Measurements from ENCODE around the gene AKAP10. TPM values are rescaled to one million over a fixed set of nuclear protein-coding genes. Genes with fewer than 3 reads are reported as not detected.

AKAP10 gene
- total and polyA plus RNA-seq, 2 donors from 2014 or later: 8.3 to 43.7 TPM

DNA sequence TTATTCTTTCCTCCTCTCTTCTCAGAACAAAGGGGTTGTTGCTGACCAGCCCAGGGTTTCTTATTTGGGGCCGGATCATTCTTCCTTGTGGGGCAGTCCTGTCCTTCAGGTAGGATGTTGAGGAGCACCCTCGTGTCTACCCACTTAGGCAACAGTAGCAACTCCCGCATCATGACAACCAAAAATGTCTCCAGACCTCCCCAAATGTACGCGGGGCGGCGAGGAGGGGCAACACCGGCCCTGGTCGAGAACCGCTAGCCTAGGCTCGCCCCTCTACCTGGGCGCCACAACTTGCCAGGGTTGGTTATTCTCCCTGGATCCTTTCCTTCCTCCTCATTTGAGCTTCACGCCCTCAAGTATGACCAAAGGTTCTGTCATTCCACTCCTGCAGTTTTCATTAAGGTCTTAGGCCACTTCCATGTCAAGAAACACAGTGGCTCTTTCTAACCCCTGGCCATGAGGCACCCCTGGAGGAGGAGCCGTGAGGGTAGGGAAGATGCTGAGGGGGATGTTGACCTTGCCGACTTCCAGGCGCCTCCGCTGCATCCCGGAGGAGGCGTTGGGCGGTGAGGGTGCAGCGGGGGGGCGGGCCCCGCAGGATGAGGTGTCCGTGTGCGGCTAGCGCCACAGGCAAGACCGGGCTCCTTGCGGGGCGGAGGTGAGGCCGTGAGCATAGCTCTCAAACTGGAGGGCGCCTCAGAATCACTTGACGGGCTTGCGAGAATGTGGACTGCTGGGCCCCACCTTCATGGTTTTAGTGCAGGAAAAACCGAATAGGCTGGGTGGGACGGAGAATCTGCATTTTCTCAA lies 30.8 kb upstream of the AKAP10 start:
- intact Hi-C loops (cut with DNase I): no loop called here
- Histone ChIP-seq H3K9me3 (ENCODE audit: control insufficient read depth in 2 of 3, insufficient read depth in 1 of 3, low read length in 3 of 3) (no peaks in the 10 kb centered on the region), H3K36me3 (ENCODE audit: control insufficient read depth in 2 of 3, insufficient read depth in 3 of 3, low read length in 3 of 3) (no peaks in the 10 kb centered on the region), H3K27me3 (ENCODE audit: control insufficient read depth, insufficient read depth, low read length) (peaks cover 19% of the 10 kb centered on the region), H3K9ac (ENCODE audit: low read length in 3 of 3) (peak overlapping the region; percentile 36 to 80 (median 57)), H3K4me3 (ENCODE audit: low read length in 3 of 3) (peak overlapping the region; percentile 65 to 84 (median 81)), H3K4me1 (ENCODE audit: control insufficient read depth in 2 of 3, insufficient read depth in 2 of 3, low read depth in 1 of 3, low read length in 3 of 3) (peaks cover 0 to 6% (median 0%) of the 10 kb centered on the region in 3 donors), H3K27ac (ENCODE audit: low read depth in 2 of 2, low read length in 2 of 2) (no peak overlapping the region)
- no peak for FAIRE-seq
- DNase-seq: peak in 1 of 5 donors; percentile 37
- TF ChIP-seq CTCF (IDR thresholded peaks at IDR 0.05; ENCODE audit: borderline replicate concordance, extremely low read depth, insufficient read depth): no peak

- TF ChIP-seq CTCF (IDR thresholded peaks at IDR 0.05; ENCODE audit: borderline replicate concordance, extremely low read depth, insufficient read depth): no peak
- FAIRE-seq (no peak), DNase-seq (peak in 4 of 5 donors; percentile 53 to 69 (median 55))
- intact Hi-C loops (cut with DNase I): no loop called here
- Histone ChIP-seq H3K4me3 (ENCODE audit: low read length in 3 of 3) (no peak overlapping the region), H3K27me3 (ENCODE audit: control insufficient read depth, insufficient read depth, low read length) (no peaks in the 10 kb centered on the region), H3K9me3 (ENCODE audit: control insufficient read depth in 2 of 3, insufficient read depth in 1 of 3, low read length in 3 of 3) (no peaks in the 10 kb centered on the region), H3K27ac (ENCODE audit: low read depth in 2 of 2, low read length in 2 of 2) (no peak overlapping the region), H3K36me3 (ENCODE audit: control insufficient read depth in 2 of 3, insufficient read depth in 3 of 3, low read length in 3 of 3) (no peaks in the 10 kb centered on the region), H3K4me1 (ENCODE audit: control insufficient read depth in 2 of 3, insufficient read depth in 2 of 3, low read depth in 1 of 3, low read length in 3 of 3) (no peaks in the 10 kb centered on the region), H3K9ac (ENCODE audit: low read length in 3 of 3) (no peak overlapping the region)
Observed at GRCh38 chr17:19996502-19996901, 18.9 kb upstream of the AKAP10 start.

- no peak overlapping the region for H3K27ac ChIP-seq (ENCODE audit: low read depth in 2 of 2, low read length in 2 of 2)
- no peaks in the 10 kb centered on the region for H3K36me3 ChIP-seq (ENCODE audit: control insufficient read depth in 2 of 3, insufficient read depth in 3 of 3, low read length in 3 of 3)
- H3K4me3 ChIP-seq (ENCODE audit: low read length in 3 of 3): no peak overlapping the region
- intact Hi-C loops (cut with DNase I): no loop called here
- no peaks in the 10 kb centered on the region for H3K4me1 ChIP-seq (ENCODE audit: control insufficient read depth in 2 of 3, insufficient read depth in 2 of 3, low read depth in 1 of 3, low read length in 3 of 3)
- no peaks in the 10 kb centered on the region for H3K27me3 ChIP-seq (ENCODE audit: control insufficient read depth, insufficient read depth, low read length)
- H3K9ac ChIP-seq (ENCODE audit: low read length in 3 of 3): no peak overlapping the region
- FAIRE-seq: no peak
- DNase-seq: no peak
- TF ChIP-seq CTCF (IDR thresholded peaks at IDR 0.05; ENCODE audit: borderline replicate concordance, extremely low read depth, insufficient read depth): no peak
- H3K9me3 ChIP-seq (ENCODE audit: control insufficient read depth in 2 of 3, insufficient read depth in 1 of 3, low read length in 3 of 3): no peaks in the 10 kb centered on the region
Observed at GRCh38 chr17:19996086-19996485, 18.5 kb upstream of the AKAP10 start.

Data from kidney (tissue), 14 donors.